HepG2 (cell line): ENCODE measurements around the gene TCAIM. TPM values are rescaled to one million over a fixed set of nuclear protein-coding genes. Genes with fewer than 3 reads are reported as not detected.

Experiments
- AKNA ChIP-seq: sonication (generic); formaldehyde crosslinking; IDR thresholded peaks from 2 replicates; pipeline ENCODE4 v1.4.0; 2020; ENCODE audit warnings: missing genetic modification reagents, borderline replicate concordance
- CSRNP1 ChIP-seq: sonication (generic); formaldehyde crosslinking; IDR thresholded peaks from 2 replicates; pipeline ENCODE4 v1.8.1; 2023; ENCODE audit warnings: mild to moderate bottlenecking, missing genetic modification reagents
- FOXK1 ChIP-seq: sonication (generic); formaldehyde crosslinking; IDR thresholded peaks from 2 replicates; pipeline ENCODE4 v1.4.0; 2020; ENCODE audit warnings: low read depth, missing genetic modification reagents, borderline replicate concordance
- GFI1 ChIP-seq: sonication (generic); formaldehyde crosslinking; IDR thresholded peaks from 2 replicates; pipeline ENCODE4 v1.5.0; 2020; ENCODE audit warnings: missing genetic modification reagents, mild to moderate bottlenecking, borderline replicate concordance
- ISX ChIP-seq: sonication (generic); formaldehyde crosslinking; conservative IDR thresholded peaks from 2 replicates; pipeline ENCODE4 v1.5.0; 2020; ENCODE audit warnings: missing genetic modification reagents
- KMT2A ChIP-seq: sonication (generic); formaldehyde crosslinking; IDR thresholded peaks from 2 replicates; pipeline ENCODE4 v1.4.0; 2020; ENCODE audit warnings: missing genetic modification reagents
- MLX ChIP-seq: IDR thresholded peaks from 2 replicates; pipeline ENCODE4 v1.6.1; 2016
- RELA ChIP-seq: sonication (generic); formaldehyde crosslinking; IDR thresholded peaks from 2 replicates; pipeline ENCODE4 v1.4.0; 2020; ENCODE audit warnings: missing genetic modification reagents
- ZGPAT ChIP-seq: IDR thresholded peaks from 2 replicates; pipeline ENCODE4 v1.6.1; 2016; ENCODE audit warnings: mild to moderate bottlenecking
- ZHX2 ChIP-seq, 2 experiments: sonication (generic) in 1 of 2; formaldehyde crosslinking in 1 of 2; IDR thresholded peaks; 2 replicates each; pipeline versions ENCODE4 v1.6.1 to v1.9.0; 2014 to 2022; ENCODE audit warnings: antibody characterized with exemption in 1 of 2, borderline replicate concordance in 1 of 2, inconsistent platforms in 1 of 2, low read depth in 1 of 2, missing genetic modification reagents in 1 of 2
- ZNF383 ChIP-seq: sonication (generic); formaldehyde crosslinking; IDR thresholded peaks from 2 replicates; pipeline ENCODE4 v1.4.0; 2020; ENCODE audit warnings: missing genetic modification reagents, mild to moderate bottlenecking, borderline replicate concordance
- ZNF841 ChIP-seq: sonication (generic); formaldehyde crosslinking; IDR thresholded peaks from 2 replicates; pipeline ENCODE4 v1.8.1; 2023; ENCODE audit warnings: missing genetic modification reagents, borderline replicate concordance
- ZSCAN31 ChIP-seq: sonication (generic); formaldehyde crosslinking; IDR thresholded peaks from 2 replicates; pipeline ENCODE4 v1.5.0; 2020; ENCODE audit warnings: low read depth, mild to moderate bottlenecking, missing genetic modification reagents
- polyA plus RNA-seq, 8 experiments: library from polyadenylated mRNA; depleted of rRNA in 3 of 8; stranded (reverse) in 7 of 8; unstranded in 1 of 8; fragments of >200 nt; fragmentation: Illumina TruSeq in 4 of 8; extraction: Trizol in 4 of 8; gene quantifications; 2 replicates each; pipeline versions ENCODE4 v1.2.1 to v1.2.3, GENCODE V29; 2011 to 2016; ENCODE audit warnings: low read depth in 4 of 8, missing spikeins in 1 of 8, mixed read lengths in 1 of 8; ENCODE audit not compliant: insufficient read depth in 1 of 8
- total RNA-seq, 5 experiments: library from RNA; depleted of rRNA; stranded (reverse); fragments of >200 nt; fragmentation: Illumina TruSeq; extraction: Trizol; gene quantifications; 2 replicates each; pipeline ENCODE4 v1.2.3, GENCODE V29; 2016; ENCODE audit warnings: low read depth in 1 of 5

TCAIM gene
- total and polyA plus RNA-seq, 2 of the 13 experiments (the other 11 are each of a cell fraction or from before 2014, with no cell fraction given) = 16.9 to 22.6 TPM

GRCh38 chr3:44359146-44359751 lies 20.7 kb downstream of the TCAIM start (continued):
- TF ChIP-seq ZGPAT = peak; percentile 94
- peak; percentile 100 for TF ChIP-seq GFI1 (CRISPR knock-in tag)
- no peak for TF ChIP-seq RELA (CRISPR knock-in tag)
- TF ChIP-seq CSRNP1 (CRISPR knock-in tag) = 0 out of 2 replicates have a peak, but pooled peaks have one; percentile 16
- TF ChIP-seq ZNF383 (CRISPR knock-in tag) = no peak
- TF ChIP-seq AKNA = no peak
- no peak for TF ChIP-seq KMT2A (CRISPR knock-in tag)
- no peak for TF ChIP-seq ZHX2 (IDR thresholded peaks at IDR 0.05; ENCODE audit: low read depth)
- TF ChIP-seq ZHX2 (CRISPR knock-in tag; IDR thresholded peaks at IDR 0.05; ENCODE audit: borderline replicate concordance) = no peak
- peak; percentile 65 for TF ChIP-seq MLX (CRISPR knock-in tag)
- no peak for TF ChIP-seq ZNF841 (CRISPR knock-in tag)
- TF ChIP-seq FOXK1 (CRISPR knock-in tag) = peak; percentile 77; the same call in 1 of the 2 replicates
- TF ChIP-seq ZSCAN31 = peak; percentile 54; the same call in 1 of the 2 replicates
- no peak for TF ChIP-seq ISX
